Activated B cell treated with CpG ODN at 0.5 μM for 24 hours (primary cell): ENCODE data around the gene ASCL3. TPM values are rescaled to one million over a fixed set of nuclear protein-coding genes. Genes with fewer than 3 reads are reported as not detected.

ENCODE experiments used
- ATAC-seq: fragments of 200-7000 bp; cut with Tn5 transposase; one replicate; pipeline ENCODE4 v1.10.0; 2021; ENCODE audit warnings: low read depth, mild to moderate bottlenecking, moderate library complexity
- CTCF ChIA-PET: fragments of 350-600 bp; sonication (Branson Sonifier 250); formaldehyde crosslinking; loops from one replicate; lab custom pipeline; 2021; ENCODE audit warnings: antibody characterized with exemption; lab: Charles Lee
- POLR2A ChIA-PET: fragments of 350-600 bp; sonication (Branson Sonifier 250); formaldehyde crosslinking; loops from one replicate; lab custom pipeline; 2021; ENCODE audit warnings: antibody characterized with exemption; lab: Charles Lee
- DNase-seq: peaks from one replicate; pipeline ENCODE4 v3.0.0; 2022
- H3K27ac Mint-ChIP-seq: one replicate; pipeline ENCODE4 v1.8.0; 2020; ENCODE audit warnings: mixed read lengths
- H3K27me3 Mint-ChIP-seq: one replicate; pipeline ENCODE4 v1.8.0; 2021; ENCODE audit warnings: mixed read lengths
- H3K36me3 Mint-ChIP-seq: one replicate; pipeline ENCODE4 v1.8.0; 2021; ENCODE audit warnings: low read depth, mixed read lengths
- H3K4me1 Mint-ChIP-seq: one replicate; pipeline ENCODE4 v1.8.0; 2021; ENCODE audit warnings: mixed read lengths
- H3K4me3 Mint-ChIP-seq: one replicate; pipeline ENCODE4 v1.8.0; 2020; ENCODE audit warnings: mild to moderate bottlenecking, mixed read lengths
- H3K9me3 Mint-ChIP-seq: one replicate; pipeline ENCODE4 v1.8.0; 2020; ENCODE audit warnings: mixed read lengths
- intact Hi-C: fragments of 100-400 bp; cut with micrococcal nuclease; formaldehyde crosslinking; loops from one replicate; pipeline ENCODE4 v1.15.1; 2024
- total RNA-seq: library from RNA; stranded (reverse); gene quantifications from 2 replicates; pipeline ENCODE4 v1.2.3, GENCODE V29; 2022
- TF ChIP-seq, protein P1 (sequence below): fragments of 200-600 bp; IDR thresholded peaks from one replicate; pipeline ENCODE4 v1.8.0; 2022; ENCODE audit warnings: antibody characterized with exemption, mild to moderate bottlenecking

The ASCL3 gene
- total RNA-seq, 1 donor from 2014 or later = not detected

DNA sequence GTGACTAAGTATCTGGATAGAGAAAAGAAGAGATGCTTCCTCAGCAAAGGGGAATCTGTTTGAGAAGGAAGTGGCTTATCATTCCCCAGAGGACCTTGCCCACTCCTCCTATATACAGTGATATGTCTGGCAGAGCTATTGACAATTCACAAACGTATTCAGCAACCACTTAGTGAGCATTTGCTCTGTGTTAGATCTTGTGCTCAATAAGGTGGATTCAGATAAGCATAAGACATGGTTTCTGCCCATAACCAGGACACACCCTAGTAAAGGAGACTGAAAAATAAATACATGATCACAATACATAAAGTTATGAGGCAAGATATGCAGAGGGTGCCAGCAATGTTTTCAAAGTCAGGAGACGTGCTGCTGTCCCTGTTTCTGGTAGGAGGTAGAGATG is 20.0 kb upstream of the ASCL3 start:
- H3K27me3 Mint-ChIP-seq = no peaks in the 10 kb centered on the region
- ChIA-PET CTCF (no interaction called here), POLR2A (interaction anchor here (0.6 to 2.6 kb wide), 3 partner anchors 51 to 280 kb away, joined by 3 to 20 read pairs (median 18); partner anchors contain the start of genes AKIP1, RPL27A and TRIM66)
- no peaks in the 10 kb centered on the region for H3K9me3 Mint-ChIP-seq
- H3K4me3 Mint-ChIP-seq = peak overlapping the region; percentile 96
- TF ChIP-seq, protein P1, sequence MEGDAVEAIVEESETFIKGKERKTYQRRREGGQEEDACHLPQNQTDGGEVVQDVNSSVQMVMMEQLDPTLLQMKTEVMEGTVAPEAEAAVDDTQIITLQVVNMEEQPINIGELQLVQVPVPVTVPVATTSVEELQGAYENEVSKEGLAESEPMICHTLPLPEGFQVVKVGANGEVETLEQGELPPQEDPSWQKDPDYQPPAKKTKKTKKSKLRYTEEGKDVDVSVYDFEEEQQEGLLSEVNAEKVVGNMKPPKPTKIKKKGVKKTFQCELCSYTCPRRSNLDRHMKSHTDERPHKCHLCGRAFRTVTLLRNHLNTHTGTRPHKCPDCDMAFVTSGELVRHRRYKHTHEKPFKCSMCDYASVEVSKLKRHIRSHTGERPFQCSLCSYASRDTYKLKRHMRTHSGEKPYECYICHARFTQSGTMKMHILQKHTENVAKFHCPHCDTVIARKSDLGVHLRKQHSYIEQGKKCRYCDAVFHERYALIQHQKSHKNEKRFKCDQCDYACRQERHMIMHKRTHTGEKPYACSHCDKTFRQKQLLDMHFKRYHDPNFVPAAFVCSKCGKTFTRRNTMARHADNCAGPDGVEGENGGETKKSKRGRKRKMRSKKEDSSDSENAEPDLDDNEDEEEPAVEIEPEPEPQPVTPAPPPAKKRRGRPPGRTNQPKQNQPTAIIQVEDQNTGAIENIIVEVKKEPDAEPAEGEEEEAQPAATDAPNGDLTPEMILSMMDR = no peak
- H3K27ac Mint-ChIP-seq = peak overlapping the region; percentile 50
- DNase-seq (no peak), ATAC-seq (no peak)
- peaks cover 38% of the 10 kb centered on the region for H3K4me1 Mint-ChIP-seq
- H3K36me3 Mint-ChIP-seq = peaks cover 19% of the 10 kb centered on the region
- intact Hi-C loops = loop anchor here (5.0 to 10.0 kb wide), 3 partner anchors 151 to 758 kb away; a partner anchor contains a TSS

DNA sequence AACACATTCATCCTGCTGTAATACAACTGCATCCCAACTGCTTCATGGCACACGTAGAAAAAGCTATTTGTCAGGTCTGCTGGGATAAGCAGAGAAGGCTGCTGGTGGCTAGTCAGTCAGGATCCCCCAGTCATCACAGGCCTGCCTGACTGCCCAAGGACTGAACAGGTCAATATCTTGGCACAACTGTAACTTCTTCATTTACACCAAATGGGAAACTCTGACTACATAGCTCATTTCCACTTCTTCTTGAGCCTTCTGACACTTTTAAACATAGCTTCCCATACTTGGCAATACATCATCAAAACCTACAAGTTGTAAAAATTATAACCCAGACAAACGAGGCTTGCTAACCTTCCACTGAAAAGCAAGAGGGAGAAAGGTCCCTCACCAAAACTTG is 18.6 kb upstream of the ASCL3 start:
- Mint-ChIP-seq H3K9me3 (no peaks in the 10 kb centered on the region), H3K4me1 (peaks cover 38% of the 10 kb centered on the region), H3K27me3 (no peaks in the 10 kb centered on the region), H3K36me3 (peaks cover 27% of the 10 kb centered on the region), H3K4me3 (no peak overlapping the region), H3K27ac (no peak overlapping the region)
- ChIA-PET POLR2A (no interaction called here), CTCF (interaction anchor here (1.5 kb wide), 1 partner anchor 395 kb away, joined by 6 read pairs; no protein-coding TSS in a partner anchor)
- TF ChIP-seq, protein P1 = no peak
- DNase-seq = no peak
- ATAC-seq = no peak
- intact Hi-C loops = loop anchor here (5.0 to 10.0 kb wide), 3 partner anchors 149 to 757 kb away; a partner anchor contains a TSS

DNA sequence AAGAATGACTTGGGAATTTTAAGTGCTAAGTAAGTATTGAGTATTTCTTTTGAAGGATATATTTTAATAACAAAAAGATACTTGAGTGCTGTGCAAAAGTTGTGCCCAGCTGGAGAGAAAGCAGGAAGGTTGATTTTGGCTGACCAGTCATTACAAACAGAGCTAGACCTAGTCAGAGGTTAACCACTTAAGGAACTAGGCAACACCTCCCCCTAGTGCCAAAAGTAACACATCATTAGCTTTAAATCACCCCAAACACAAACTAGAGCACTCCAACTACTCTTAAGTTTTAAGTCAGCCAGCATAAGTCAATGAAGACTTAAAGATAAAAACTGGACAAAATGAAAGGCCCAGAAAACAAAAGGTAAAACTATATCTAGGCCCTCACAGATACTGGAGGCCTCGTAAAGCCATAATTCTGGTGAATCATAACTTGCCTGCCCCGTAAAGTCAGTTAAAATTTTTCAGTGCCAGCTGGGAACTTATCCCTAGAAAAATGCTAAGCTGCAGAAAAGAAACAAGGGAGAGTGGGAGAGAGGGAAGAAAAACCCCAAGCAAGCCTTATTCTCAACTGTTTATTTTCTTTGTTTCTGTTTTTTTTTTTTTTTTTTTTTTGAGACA is 16.8 kb upstream of the ASCL3 start:
- intact Hi-C loops = loop anchor here (1.0 to 10.0 kb wide), 5 partner anchors 45 to 755 kb away; a partner anchor contains a TSS
- H3K9me3 Mint-ChIP-seq = no peaks in the 10 kb centered on the region
- peaks cover 37% of the 10 kb centered on the region for H3K36me3 Mint-ChIP-seq
- ATAC-seq = no peak
- no peak for DNase-seq
- no peaks in the 10 kb centered on the region for H3K27me3 Mint-ChIP-seq
- peaks cover 25% of the 10 kb centered on the region for H3K4me1 Mint-ChIP-seq
- ChIA-PET CTCF (interaction anchor here (0.6 to 2.2 kb wide), 12 partner anchors 38 to 739 kb away, joined by 3 to 25 read pairs (median 3); partner anchors contain the start of genes RPL27A and TRIM66), POLR2A (interaction anchor here (1.0 to 1.1 kb wide), 4 partner anchors 46 to 548 kb away, joined by 3 to 10 read pairs (median 6); partner anchors contain the start of genes RPL27A and TRIM66)
- TF ChIP-seq, protein P1 = no peak
- no peak overlapping the region for H3K27ac Mint-ChIP-seq
- H3K4me3 Mint-ChIP-seq = no peak overlapping the region

DNA sequence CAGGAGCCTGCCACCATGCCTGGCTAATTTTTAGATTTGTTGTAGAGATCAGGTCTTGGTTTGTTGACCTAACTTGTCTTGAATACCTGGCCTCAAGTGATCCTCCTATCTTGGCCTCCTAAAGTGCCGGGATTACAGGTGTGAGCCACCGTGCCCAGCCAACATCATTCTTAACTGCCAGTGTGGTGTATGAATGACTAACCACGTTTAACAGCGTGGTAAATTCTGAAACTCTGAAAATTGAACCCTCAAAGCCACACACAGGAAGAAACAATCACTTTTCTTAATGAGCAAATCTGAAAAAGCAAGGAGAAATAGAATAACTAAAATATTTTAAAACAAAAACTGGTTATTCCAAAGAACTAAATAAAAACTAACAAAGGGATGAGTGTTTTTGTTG is 14.0 kb upstream of the ASCL3 start:
- Mint-ChIP-seq H3K9me3 (no peaks in the 10 kb centered on the region), H3K4me3 (no peak overlapping the region), H3K27ac (no peak overlapping the region), H3K27me3 (no peaks in the 10 kb centered on the region), H3K36me3 (peaks cover 57% of the 10 kb centered on the region), H3K4me1 (peaks cover 10% of the 10 kb centered on the region)
- ChIA-PET POLR2A (no interaction called here), CTCF (no interaction called here)
- no peak for DNase-seq
- intact Hi-C loops = no loop called here
- TF ChIP-seq, protein P1 = no peak
- ATAC-seq = no peak

DNA sequence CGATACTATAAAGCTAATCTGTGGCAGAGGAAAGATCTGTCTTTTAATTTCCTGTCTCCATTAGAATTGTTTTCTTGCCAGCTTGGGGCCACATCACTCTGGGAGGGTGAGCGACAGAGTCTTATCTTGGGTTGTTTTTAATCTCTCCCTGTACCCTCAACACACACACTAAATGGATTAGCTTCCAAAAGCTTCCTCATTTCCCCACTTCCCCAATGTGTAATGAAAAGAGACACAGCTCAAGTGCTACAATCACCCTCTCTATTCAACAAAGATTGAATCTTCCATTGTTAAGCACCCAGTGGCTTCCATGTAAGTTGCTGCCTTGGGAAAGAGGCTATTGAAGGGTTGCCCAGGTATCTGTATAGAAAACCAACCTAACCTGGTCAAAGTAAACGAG is 6.1 kb upstream of the ASCL3 start:
- intact Hi-C loops = no loop called here
- TF ChIP-seq, protein P1 = no peak
- H3K4me3 Mint-ChIP-seq = no peak overlapping the region

More for the DNA sequence above, 6.1 kb upstream of the ASCL3 start:
- DNase-seq = no peak
- ChIA-PET CTCF (no interaction called here), POLR2A (interaction anchor here (1.0 kb wide), 1 partner anchor 260 kb away, joined by 3 read pairs; no protein-coding TSS in a partner anchor)
- Mint-ChIP-seq H3K9me3 (no peaks in the 10 kb centered on the region), H3K27me3 (no peaks in the 10 kb centered on the region), H3K4me1 (no peaks in the 10 kb centered on the region), H3K27ac (no peak overlapping the region), H3K36me3 (peaks cover 66% of the 10 kb centered on the region)
- ATAC-seq = no peak
